Astrocyte (in vitro differentiated cells and primary cell): ENCODE measurements around the gene SLC47A2.

Source experiments
- EZH2 ChIP-seq: IDR thresholded peaks from 2 replicates; pipeline ENCODE4 v1.6.1; 2012; ENCODE audit warnings: mild to moderate bottlenecking, low read length, inconsistent platforms; ENCODE audit not compliant: insufficient read depth
- TF ChIP-seq, protein P1 (sequence below): IDR thresholded peaks from 2 replicates; pipeline ENCODE4 v1.5.1; 2011; ENCODE audit warnings: low read depth, mild to moderate bottlenecking, inconsistent platforms, low read length, moderate library complexity; ENCODE audit not compliant: insufficient read depth

DNA sequence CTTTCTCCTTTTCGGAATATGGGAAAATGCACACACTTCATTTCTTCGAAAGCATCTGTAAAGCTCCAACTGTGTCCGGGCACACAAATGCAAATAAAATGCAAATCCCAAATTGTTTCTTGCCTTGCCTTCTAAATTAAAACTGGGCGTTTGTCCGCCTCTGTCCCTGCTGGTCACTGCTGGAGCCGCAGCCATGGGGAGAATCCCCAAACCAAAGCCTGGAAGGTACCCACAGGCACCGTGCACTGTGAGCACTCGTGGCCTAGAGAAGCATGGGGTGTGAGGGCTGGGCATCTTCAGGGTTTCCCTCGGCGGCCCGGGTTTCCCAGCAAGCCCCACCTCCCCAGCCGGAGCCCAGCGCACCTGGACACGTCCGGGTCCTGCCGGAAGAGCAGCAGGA lies 2.9 kb downstream of the SLC47A2 start:
- no peak for TF ChIP-seq EZH2
- TF ChIP-seq, protein P1, sequence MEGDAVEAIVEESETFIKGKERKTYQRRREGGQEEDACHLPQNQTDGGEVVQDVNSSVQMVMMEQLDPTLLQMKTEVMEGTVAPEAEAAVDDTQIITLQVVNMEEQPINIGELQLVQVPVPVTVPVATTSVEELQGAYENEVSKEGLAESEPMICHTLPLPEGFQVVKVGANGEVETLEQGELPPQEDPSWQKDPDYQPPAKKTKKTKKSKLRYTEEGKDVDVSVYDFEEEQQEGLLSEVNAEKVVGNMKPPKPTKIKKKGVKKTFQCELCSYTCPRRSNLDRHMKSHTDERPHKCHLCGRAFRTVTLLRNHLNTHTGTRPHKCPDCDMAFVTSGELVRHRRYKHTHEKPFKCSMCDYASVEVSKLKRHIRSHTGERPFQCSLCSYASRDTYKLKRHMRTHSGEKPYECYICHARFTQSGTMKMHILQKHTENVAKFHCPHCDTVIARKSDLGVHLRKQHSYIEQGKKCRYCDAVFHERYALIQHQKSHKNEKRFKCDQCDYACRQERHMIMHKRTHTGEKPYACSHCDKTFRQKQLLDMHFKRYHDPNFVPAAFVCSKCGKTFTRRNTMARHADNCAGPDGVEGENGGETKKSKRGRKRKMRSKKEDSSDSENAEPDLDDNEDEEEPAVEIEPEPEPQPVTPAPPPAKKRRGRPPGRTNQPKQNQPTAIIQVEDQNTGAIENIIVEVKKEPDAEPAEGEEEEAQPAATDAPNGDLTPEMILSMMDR: no peak
